Ramos (cell line): ENCODE measurements around the gene SH3BGR.
"Not testable (repeated sequence)": the region's sequence is repeated elsewhere in the genome, so short reads cannot be mapped to it uniquely, and the experiment has no call there.

Experiments
- in situ Hi-C: fragments of 300-500 bp; cut with MboI; formaldehyde crosslinking; loops from one replicate; pipeline ENCODE4 v1.14.3; 2022; ENCODE audit warnings: low sequenced_read_pairs; ENCODE audit not compliant: unreplicated experiment

Gene SH3BGR

GRCh38 chr21:39537571-39537970 lies 85.8 kb downstream of the SH3BGR start:
- in situ Hi-C loops: no loop called here

- in situ Hi-C loops: no loop called here
Observed at GRCh38 chr21:39538453-39539042, 86.8 kb downstream of the SH3BGR start.

GRCh38 chr21:39540367-39540766 lies 88.6 kb downstream of the SH3BGR start:
- in situ Hi-C loops: not testable (repeated sequence)

- in situ Hi-C loops: no loop called here
Observed at GRCh38 chr21:39542736-39543135, 91.0 kb downstream of the SH3BGR start.

- in situ Hi-C loops: no loop called here
Observed at GRCh38 chr21:39546522-39546921, 94.8 kb downstream of the SH3BGR start.

GRCh38 chr21:39552856-39553255 lies 101.1 kb downstream of the SH3BGR start:
- in situ Hi-C loops: no loop called here

GRCh38 chr21:39553331-39553730 lies 101.6 kb downstream of the SH3BGR start:
- in situ Hi-C loops: no loop called here

GRCh38 chr21:39555911-39556590 lies 104.3 kb downstream of the SH3BGR start:
- in situ Hi-C loops: no loop called here

GRCh38 chr21:39559511-39559910 lies 107.7 kb downstream of the SH3BGR start:
- in situ Hi-C loops: no loop called here

- in situ Hi-C loops: no loop called here
Observed at GRCh38 chr21:39561140-39561539, 109.4 kb downstream of the SH3BGR start.

- in situ Hi-C loops: no loop called here
Observed at GRCh38 chr21:39562791-39563770, 111.3 kb downstream of the SH3BGR start.

GRCh38 chr21:39564200-39564599 lies 112.4 kb downstream of the SH3BGR start:
- in situ Hi-C loops: no loop called here
